ENCODE measurements around the gene STX10. TPM values are rescaled to one million over a fixed set of nuclear protein-coding genes. Genes with fewer than 3 reads are reported as not detected.

The STX10 gene
- total and polyA plus RNA-seq, 2 of the 4 experiments (the other 2 are of a cell fraction), result 64.9 to 82.0 TPM

DNA sequence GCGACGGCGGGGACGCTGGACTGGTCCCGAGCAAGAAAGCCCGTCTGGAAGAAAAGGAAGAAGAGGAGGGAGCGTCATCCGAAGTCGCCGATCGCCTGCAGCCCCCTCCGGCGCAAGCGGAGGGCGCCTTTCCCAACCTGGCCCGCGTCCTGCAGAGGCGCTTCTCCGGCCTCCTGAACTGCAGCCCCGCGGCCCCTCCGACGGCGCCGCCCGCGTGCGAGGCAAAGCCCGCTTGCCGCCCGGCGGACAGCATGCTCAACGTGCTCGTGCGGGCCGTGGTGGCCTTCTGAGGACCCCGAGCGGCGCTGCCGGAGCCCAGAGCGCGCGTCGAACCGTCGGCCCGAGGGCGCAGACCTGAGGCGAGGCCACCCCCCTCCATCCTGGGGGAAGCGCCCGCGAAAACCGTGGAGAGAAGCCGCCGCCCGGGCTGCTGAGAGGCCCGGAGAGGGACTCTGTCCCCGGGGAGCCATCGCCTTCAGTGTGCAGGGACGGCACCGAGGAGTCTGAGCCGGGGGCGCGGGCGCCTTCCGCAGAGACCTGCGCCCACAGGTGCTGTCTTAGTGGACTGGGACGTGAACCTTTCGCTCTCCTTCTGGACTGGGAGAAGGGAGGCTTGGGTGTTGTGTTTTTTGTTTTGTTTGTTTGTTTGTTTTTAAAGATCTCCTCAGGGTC lies 3.5 kb upstream of the STX10 start:
- peak overlapping the region; percentile 80 for H3K27ac ChIP-seq (ENCODE audit: insufficient read depth, low read length)
- intact Hi-C loops (cut with micrococcal nuclease), result loop anchor here (1.0 kb wide), 1 partner anchor 108 kb away; no protein-coding TSS in a partner anchor
- peak overlapping the region; percentile 77 to 78 for H4K8ac ChIP-seq (ENCODE audit: low read depth in 2 of 2, low read length in 2 of 2)
- peak overlapping the region; percentile 99 for H3K9ac ChIP-seq (ENCODE audit: low read depth, low read length)
- peak overlapping the region; percentile 90 for H3K4me2 ChIP-seq (ENCODE audit: low read depth, low read length)
- 0 out of 3 replicates have a peak overlapping the region, but pooled peaks have one; percentile 19 for H2BK15ac ChIP-seq (ENCODE audit: low read depth, low read length)
- H4K91ac ChIP-seq (ENCODE audit: insufficient read depth, low read depth, low read length), result peak overlapping the region; percentile 85
- H3K56ac ChIP-seq (ENCODE audit: extremely low read depth, insufficient read depth, low read length), result peak overlapping the region; percentile 98
- ChIA-PET CTCF (no interaction called here), POLR2A (ENCODE audit: unreplicated experiment) (interaction anchor here (0.5 to 0.6 kb wide), 2 partner anchors 9 to 62 kb away, joined by 3 to 7 read pairs; no protein-coding TSS in a partner anchor)
- peak overlapping the region; percentile 88 for H2BK5ac ChIP-seq (ENCODE audit: low read depth, low read length, poor library complexity, severe bottlenecking)
- WGBS, 2 experiments (ENCODE audit: extremely low coverage in 2 of 2, insufficient read length in 1 of 2), result 0% methylated on average over 30 of the region's 69 CpGs; no CpG with 5 or more reads in 1 of the 2 experiments
- in situ Hi-C loops (cut with MboI; ENCODE audit: low sequenced_read_pairs), result loop anchor here (10.0 kb wide), 1 partner anchor 691 kb away; no protein-coding TSS in a partner anchor
- H3K18ac ChIP-seq (ENCODE audit: low read depth, low read length), result peak overlapping the region; percentile 83
- ATAC-seq (ENCODE audit: low read depth) (no peak), DNase-seq (no peak)
- peak overlapping the region; percentile 98 for H3K23ac ChIP-seq (ENCODE audit: low read depth, low read length)
- H2AFZ ChIP-seq (replicated peaks; ENCODE audit: low read length, poor library complexity), result peak overlapping the region; percentile 73
- peaks cover 29% of the 10 kb centered on the region for H4K20me1 ChIP-seq (ENCODE audit: insufficient read depth, low read length)
- TF ChIP-seq NFE2L2 (IDR thresholded peaks at IDR 0.05; ENCODE audit: low read depth, low read length) (no peak), POLR2A (IDR thresholded peaks at IDR 0.05; ENCODE audit: low read depth, low read length) (no peak), CHD1 (IDR thresholded peaks at IDR 0.05; ENCODE audit: low read depth, low read length) (peak; percentile 6; the same call in 1 of the 2 replicates), RCOR1 (IDR thresholded peaks at IDR 0.05; ENCODE audit: insufficient replicate concordance, low read length) (no peak), BHLHE40 (IDR thresholded peaks at IDR 0.05; ENCODE audit: low read depth, low read length) (no peak)
- TF ChIP-seq, protein P1, sequence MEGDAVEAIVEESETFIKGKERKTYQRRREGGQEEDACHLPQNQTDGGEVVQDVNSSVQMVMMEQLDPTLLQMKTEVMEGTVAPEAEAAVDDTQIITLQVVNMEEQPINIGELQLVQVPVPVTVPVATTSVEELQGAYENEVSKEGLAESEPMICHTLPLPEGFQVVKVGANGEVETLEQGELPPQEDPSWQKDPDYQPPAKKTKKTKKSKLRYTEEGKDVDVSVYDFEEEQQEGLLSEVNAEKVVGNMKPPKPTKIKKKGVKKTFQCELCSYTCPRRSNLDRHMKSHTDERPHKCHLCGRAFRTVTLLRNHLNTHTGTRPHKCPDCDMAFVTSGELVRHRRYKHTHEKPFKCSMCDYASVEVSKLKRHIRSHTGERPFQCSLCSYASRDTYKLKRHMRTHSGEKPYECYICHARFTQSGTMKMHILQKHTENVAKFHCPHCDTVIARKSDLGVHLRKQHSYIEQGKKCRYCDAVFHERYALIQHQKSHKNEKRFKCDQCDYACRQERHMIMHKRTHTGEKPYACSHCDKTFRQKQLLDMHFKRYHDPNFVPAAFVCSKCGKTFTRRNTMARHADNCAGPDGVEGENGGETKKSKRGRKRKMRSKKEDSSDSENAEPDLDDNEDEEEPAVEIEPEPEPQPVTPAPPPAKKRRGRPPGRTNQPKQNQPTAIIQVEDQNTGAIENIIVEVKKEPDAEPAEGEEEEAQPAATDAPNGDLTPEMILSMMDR (conservative IDR thresholded peaks at IDR 0.05; ENCODE audit: low read depth, low read length), result no peak
- H3K4ac ChIP-seq (ENCODE audit: low read depth, low read length), result peak overlapping the region; percentile 92
- dilution Hi-C loops (cut with HindIII; ENCODE audit: low sequenced_read_pairs, unreplicated experiment), result no loop called here
- peak overlapping the region; percentile 99 for H3K14ac ChIP-seq (replicated peaks; ENCODE audit: low read depth, low read length)
- H2AK5ac ChIP-seq (ENCODE audit: low read depth, low read length), result peak overlapping the region; percentile 81
- H3K27me3 ChIP-seq (ENCODE audit: control insufficient read depth, insufficient read depth, low read length), result no peaks in the 10 kb centered on the region
- peaks cover 2% of the 10 kb centered on the region; the same call in 1 of the 2 replicates for H3K36me3 ChIP-seq (ENCODE audit: control insufficient read depth, insufficient read depth, low read length)
- peak overlapping the region; percentile 65; the same call in 1 of the 2 replicates for H2BK120ac ChIP-seq (ENCODE audit: low read depth, low read length)
- H4K5ac ChIP-seq (ENCODE audit: low read depth, low read length), result peak overlapping the region; percentile 57
- peaks cover 16% of the 10 kb centered on the region for H3K4me1 ChIP-seq (ENCODE audit: control insufficient read depth, insufficient read depth, low read length)
- H3K79me1 ChIP-seq (ENCODE audit: low read depth in 1 of 2, low read length in 2 of 2), result peaks cover 1 to 44% of the 10 kb centered on the region in 2 experiments; a peak in 2 of 4 replicates
- H3K9me1 ChIP-seq (ENCODE audit: insufficient read depth, low read length), result peaks cover 3% of the 10 kb centered on the region; the same call in 1 of the 2 replicates
- no peaks in the 10 kb centered on the region for H3K9me3 ChIP-seq (ENCODE audit: control insufficient read depth, insufficient read depth, low read length)
- BruUV-seq (replicated peaks), result no TSS peak
- H3K4me3 ChIP-seq (ENCODE audit: insufficient read depth, low read depth, low read length), result peak overlapping the region; percentile 82
- peak overlapping the region; percentile 93 for H2AK9ac ChIP-seq (replicated peaks; ENCODE audit: low read depth, low read length, poor library complexity)
- no peak overlapping the region for H2BK20ac ChIP-seq (ENCODE audit: low read depth, low read length)

Measured in IMR-90 (cell line).